MG63 (cell line): ENCODE data around the gene CD151. TPM values are rescaled to one million over a fixed set of nuclear protein-coding genes. Genes with fewer than 3 reads are reported as not detected.
A peak's percentile ranks its signal among the peaks of the same experiment; 100 is the strongest.

Source experiments
- DNase-seq: peaks from one replicate; pipeline ENCODE4 v3.0.0-alpha.2; 2020
- H3K27me3 ChIP-seq: fragments of 250-450 bp; sonication (Bioruptor Pico); 2 replicates; pipeline ENCODE4 v1.5.1; 2020; ENCODE audit warnings: mild to moderate bottlenecking, moderate library complexity
- H3K36me3 ChIP-seq: fragments of 250-450 bp; sonication (Bioruptor Pico); 2 replicates; pipeline ENCODE4 v1.5.1; 2020; ENCODE audit warnings: mild to moderate bottlenecking, moderate library complexity
- H3K4me3 ChIP-seq: fragments of 250-450 bp; sonication (Bioruptor Pico); 2 replicates; pipeline ENCODE4 v1.5.1; 2020; ENCODE audit warnings: mild to moderate bottlenecking, moderate library complexity
- H3K9me3 ChIP-seq: fragments of 250-450 bp; sonication (Bioruptor Pico); 2 replicates; pipeline ENCODE4 v1.5.1; 2020; ENCODE audit warnings: mild to moderate bottlenecking, moderate library complexity
- total RNA-seq: library from RNA; depleted of rRNA; stranded (reverse); fragments of >200 nt; shearing (Covaris generic); gene quantifications from 2 replicates; pipeline ENCODE4 v1.2.3, GENCODE V29; 2014; ENCODE audit warnings: low replicate concordance

Gene CD151
- total RNA-seq, 1 experiment from 2014 or later = 1,451 TPM

GRCh38 chr11:808427-809286 is 24.1 kb upstream of the CD151 start:
- no peaks in the 10 kb centered on the region for H3K9me3 ChIP-seq
- DNase-seq = peak; percentile 86

DNA sequence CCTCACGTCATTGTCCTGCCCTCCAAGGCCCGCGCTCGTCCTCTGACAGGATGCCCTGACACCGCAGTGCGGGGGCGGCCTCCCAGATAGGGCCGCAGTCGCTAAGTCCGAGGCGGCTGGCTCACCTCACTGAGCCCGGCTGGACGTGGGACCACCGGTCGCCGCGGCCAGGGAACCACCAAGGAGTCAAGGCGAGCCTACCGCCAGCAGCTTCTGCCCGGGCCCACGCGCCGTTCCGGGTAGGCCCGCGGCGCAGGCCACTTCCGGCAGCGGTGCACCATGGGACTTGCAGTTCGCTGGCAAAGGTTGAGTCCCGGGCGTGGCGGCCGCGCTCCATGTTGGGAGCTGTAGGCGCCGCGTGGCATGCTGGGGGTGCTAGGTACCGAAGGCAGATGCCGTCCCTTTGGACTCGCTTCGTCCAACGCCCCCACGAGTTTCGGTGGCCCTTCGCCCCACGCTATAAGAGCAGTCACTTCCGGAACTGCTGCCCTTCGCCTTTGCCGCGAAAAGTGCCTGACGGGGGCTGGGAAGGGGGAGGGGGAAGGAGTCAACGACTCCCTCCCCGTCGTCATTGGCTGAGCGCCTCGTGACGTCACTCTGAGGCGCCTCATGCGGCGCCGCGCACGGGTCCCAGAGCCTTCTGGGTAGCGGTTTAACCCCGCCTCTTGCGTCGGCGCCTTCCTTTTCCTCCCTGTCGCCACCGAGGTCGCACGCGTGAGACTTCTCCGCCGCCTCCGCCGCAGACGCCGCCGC is 23.3 kb upstream of the CD151 start, which contains the start of gene RPLP2:
RPLP2 (plus strand) TSS at position 681 of the 753 bp plus-strand sequence. CDS start 268 bp downstream, outside the sequence.
- Histone ChIP-seq H3K36me3 (peaks cover 53% of the 10 kb centered on the region), H3K27me3 (no peaks in the 10 kb centered on the region), H3K9me3 (no peaks in the 10 kb centered on the region), H3K4me3 (peak within 1 kb of the TSS; percentile 82)
- DNase-seq = peak; percentile 98

More at GRCh38 chr11:808427-809286, 24.1 kb upstream of the CD151 start:
- peak overlapping the region; percentile 82 for H3K4me3 ChIP-seq
- no peaks in the 10 kb centered on the region for H3K27me3 ChIP-seq
- H3K36me3 ChIP-seq = peaks cover 49% of the 10 kb centered on the region

GRCh38 chr11:810040-810567 is 22.6 kb upstream of the CD151 start:
- H3K9me3 ChIP-seq = no peaks in the 10 kb centered on the region
- H3K36me3 ChIP-seq = peaks cover 59% of the 10 kb centered on the region
- H3K27me3 ChIP-seq = no peaks in the 10 kb centered on the region
- DNase-seq = no peak
- peak overlapping the region; percentile 82 for H3K4me3 ChIP-seq

- Histone ChIP-seq H3K36me3 (peaks cover 59% of the 10 kb centered on the region), H3K27me3 (no peaks in the 10 kb centered on the region), H3K9me3 (no peaks in the 10 kb centered on the region), H3K4me3 (peak overlapping the region; percentile 82)
- DNase-seq = no peak
Observed at GRCh38 chr11:811446-812245, 21.1 kb upstream of the CD151 start.

- Histone ChIP-seq H3K27me3 (no peaks in the 10 kb centered on the region), H3K36me3 (peaks cover 59% of the 10 kb centered on the region), H3K9me3 (no peaks in the 10 kb centered on the region), H3K4me3 (no peak overlapping the region)
- DNase-seq = no peak
Observed at GRCh38 chr11:812390-812789, 20.4 kb upstream of the CD151 start.

- DNase-seq = no peak
- no peaks in the 10 kb centered on the region for H3K9me3 ChIP-seq
- no peaks in the 10 kb centered on the region for H3K27me3 ChIP-seq
- H3K4me3 ChIP-seq = no peak overlapping the region
- peaks cover 59% of the 10 kb centered on the region for H3K36me3 ChIP-seq
Observed at GRCh38 chr11:813072-813455, 19.7 kb upstream of the CD151 start.

DNA sequence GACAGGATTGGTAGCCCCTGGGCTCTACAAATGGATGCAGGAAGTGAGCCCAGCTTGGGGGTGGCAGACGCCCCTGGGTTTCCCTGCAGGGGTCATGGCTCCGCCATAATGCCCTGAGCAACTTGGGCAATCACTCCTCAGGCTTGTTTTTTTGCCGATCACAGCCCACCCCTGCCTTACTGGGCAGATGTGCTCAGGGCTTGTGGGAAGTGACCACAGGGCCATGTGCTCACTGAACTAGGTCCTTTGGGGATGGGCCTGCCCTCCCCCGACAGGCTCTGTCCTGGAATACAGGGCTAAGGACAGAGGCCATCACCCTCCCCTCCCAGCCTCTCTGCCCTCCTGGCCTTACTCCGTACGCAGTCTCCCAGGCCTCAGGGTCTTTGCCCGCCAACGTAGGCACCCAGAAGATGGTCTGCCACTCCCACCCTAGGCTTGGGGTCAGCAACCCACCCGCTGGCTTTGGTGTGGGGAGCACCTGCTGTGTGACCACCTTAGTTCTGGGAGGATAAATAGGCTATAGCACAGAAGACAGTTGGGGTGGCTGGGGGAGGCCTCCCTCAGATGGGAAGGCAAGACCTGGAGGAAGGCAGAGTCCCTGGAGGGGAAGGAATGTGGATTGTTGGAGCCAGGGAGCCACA is 19.2 kb upstream of the CD151 start:
- Histone ChIP-seq H3K36me3 (peaks cover 59% of the 10 kb centered on the region), H3K27me3 (no peaks in the 10 kb centered on the region), H3K4me3 (no peak overlapping the region), H3K9me3 (no peaks in the 10 kb centered on the region)
- no peak for DNase-seq

DNA sequence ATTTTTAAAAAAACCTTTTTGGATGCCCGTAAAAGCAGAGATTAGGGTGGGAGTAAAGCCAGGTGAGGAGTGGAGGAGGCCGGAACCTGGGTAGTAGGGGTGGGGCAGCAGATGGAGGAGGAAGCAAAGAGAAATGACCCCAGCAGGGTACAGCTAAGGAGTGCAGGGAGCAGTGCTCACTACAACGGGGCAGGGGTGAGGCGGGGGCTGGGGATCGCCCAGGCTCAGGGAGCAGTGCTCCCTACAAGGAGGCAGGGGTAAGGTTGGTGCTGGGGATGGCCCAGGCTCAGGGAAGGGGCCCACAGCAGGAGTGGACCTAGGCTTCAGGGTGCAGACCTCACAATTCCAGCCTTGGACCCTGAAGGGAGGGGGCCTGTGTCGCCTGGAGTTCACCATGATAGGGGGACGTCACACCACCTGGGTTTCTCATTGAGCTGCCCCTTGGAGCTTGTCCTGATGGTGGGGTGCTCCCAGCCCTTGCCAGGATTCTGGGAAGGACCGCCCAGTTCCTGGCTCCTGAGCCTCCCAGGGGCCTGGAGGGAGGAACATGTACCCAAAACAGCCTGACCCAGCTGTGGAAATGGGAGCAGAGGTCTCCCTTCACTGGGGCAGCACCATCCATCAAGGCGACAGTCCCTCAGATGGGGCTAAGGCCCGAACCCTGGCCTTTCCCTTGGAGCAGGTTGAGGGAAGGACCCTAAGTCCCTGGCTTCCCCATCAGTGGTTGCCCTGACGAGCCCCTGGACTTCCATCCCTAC is 16.9 kb upstream of the CD151 start:
- H3K4me3 ChIP-seq = no peak overlapping the region
- no peaks in the 10 kb centered on the region for H3K27me3 ChIP-seq
- peaks cover 46% of the 10 kb centered on the region for H3K36me3 ChIP-seq
- no peak for DNase-seq
- H3K9me3 ChIP-seq = no peaks in the 10 kb centered on the region

DNA sequence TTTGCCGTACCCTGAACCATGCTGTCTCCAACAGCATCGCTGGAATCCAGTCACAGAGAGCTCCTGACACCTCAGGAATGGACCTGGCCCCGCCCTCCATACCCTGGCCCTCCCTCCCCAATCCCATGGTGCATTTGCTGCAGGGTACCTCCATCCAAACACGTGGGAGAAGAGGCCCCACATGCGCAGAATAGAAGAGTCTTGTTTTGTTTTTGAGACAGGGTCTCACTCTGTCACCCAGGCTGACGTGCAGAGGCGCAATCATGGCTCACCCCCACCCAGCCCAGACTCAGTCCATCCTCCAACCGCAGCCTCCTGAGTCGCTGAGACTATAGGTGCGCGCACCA is 16.3 kb upstream of the CD151 start:
- Histone ChIP-seq H3K36me3 (peaks cover 41% of the 10 kb centered on the region), H3K4me3 (no peak overlapping the region), H3K27me3 (no peaks in the 10 kb centered on the region), H3K9me3 (no peaks in the 10 kb centered on the region)
- DNase-seq = no peak

GRCh38 chr11:818396-819128 is 14.2 kb upstream of the CD151 start, which contains the start of gene PNPLA2:
Gene PNPLA2 (plus strand): TSS chr11:818914. CDS start chr11:819719, 805 bp downstream.
- no peaks in the 10 kb centered on the region for H3K9me3 ChIP-seq
- peak within 1 kb of the TSS; percentile 57 for H3K4me3 ChIP-seq
- DNase-seq = no peak
- H3K36me3 ChIP-seq = peaks cover 29% of the 10 kb centered on the region
- no peaks in the 10 kb centered on the region for H3K27me3 ChIP-seq

GRCh38 chr11:819129-819931 is 13.4 kb upstream of the CD151 start:
- no peaks in the 10 kb centered on the region for H3K9me3 ChIP-seq
- peak; percentile 88 for DNase-seq
- H3K4me3 ChIP-seq = peak overlapping the region; percentile 57
- H3K36me3 ChIP-seq = peaks cover 28% of the 10 kb centered on the region
- no peaks in the 10 kb centered on the region for H3K27me3 ChIP-seq

GRCh38 chr11:819943-820649 is 12.7 kb upstream of the CD151 start:
- no peaks in the 10 kb centered on the region for H3K27me3 ChIP-seq
- no peaks in the 10 kb centered on the region for H3K9me3 ChIP-seq
- DNase-seq = peak; percentile 82
- peak overlapping the region; percentile 57 for H3K4me3 ChIP-seq
- H3K36me3 ChIP-seq = peaks cover 27% of the 10 kb centered on the region

DNA sequence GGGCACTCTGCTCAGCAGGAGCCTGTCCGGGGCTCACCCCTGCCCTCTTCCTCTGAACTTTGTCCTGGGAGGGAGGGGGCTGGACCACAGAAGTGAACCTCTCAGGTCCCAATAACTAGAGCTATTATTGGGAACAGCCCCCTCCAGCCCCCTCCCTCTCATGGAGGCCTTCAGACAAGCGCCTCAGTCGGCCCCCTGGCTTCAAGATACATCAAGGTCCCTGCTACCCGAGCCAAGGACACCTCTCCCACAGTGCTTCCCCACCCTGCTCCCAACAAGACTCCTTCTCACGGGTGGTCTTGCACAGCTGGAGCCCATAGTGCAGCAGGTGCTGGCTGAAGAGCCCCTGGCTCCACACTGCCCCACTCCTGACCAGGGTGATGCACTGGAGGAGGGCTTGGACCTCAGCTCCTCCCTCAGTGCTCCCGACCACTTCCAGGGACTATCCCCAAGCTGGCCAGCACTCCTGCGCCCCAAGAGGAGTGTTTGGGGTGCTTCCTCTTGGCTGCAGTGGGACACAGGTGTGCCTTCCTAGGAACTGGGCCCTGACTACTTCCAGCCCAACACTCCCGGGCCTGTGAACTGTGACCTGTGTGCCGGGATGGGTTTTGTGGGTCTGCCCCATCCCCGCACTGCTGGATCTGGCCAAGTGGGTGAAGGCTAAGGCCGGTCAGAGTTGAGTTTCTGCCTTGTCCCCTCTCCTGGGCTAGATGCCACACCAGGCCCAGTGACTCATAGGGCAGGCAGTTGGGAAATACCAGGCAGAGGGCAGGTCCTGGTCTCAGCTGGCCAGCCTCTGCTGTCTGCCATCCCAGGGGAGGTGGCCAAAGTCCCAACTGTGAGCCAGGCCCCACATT is 11.9 kb upstream of the CD151 start:
- no peaks in the 10 kb centered on the region for H3K9me3 ChIP-seq
- H3K4me3 ChIP-seq = peak overlapping the region; percentile 57
- H3K27me3 ChIP-seq = no peaks in the 10 kb centered on the region
- H3K36me3 ChIP-seq = peaks cover 25% of the 10 kb centered on the region
- peak; percentile 94 for DNase-seq
